Measurements from ENCODE around the gene ZNF208.

ZNF208 gene

GRCh38 chr19:21883516-21883915 lies 127.2 kb downstream of the ZNF208 start:
- DNase-seq: no peak
